Measurements from ENCODE around the gene CDC25A. TPM values are rescaled to one million over a fixed set of nuclear protein-coding genes. Genes with fewer than 3 reads are reported as not detected.
"Not testable (repeated sequence)": the region's sequence is repeated elsewhere in the genome, so short reads cannot be mapped to it uniquely, and the experiment has no call there.

Gene CDC25A
- total RNA-seq, 2 donors from 2014 or later: 2.5 TPM; not detected in 1

DNA sequence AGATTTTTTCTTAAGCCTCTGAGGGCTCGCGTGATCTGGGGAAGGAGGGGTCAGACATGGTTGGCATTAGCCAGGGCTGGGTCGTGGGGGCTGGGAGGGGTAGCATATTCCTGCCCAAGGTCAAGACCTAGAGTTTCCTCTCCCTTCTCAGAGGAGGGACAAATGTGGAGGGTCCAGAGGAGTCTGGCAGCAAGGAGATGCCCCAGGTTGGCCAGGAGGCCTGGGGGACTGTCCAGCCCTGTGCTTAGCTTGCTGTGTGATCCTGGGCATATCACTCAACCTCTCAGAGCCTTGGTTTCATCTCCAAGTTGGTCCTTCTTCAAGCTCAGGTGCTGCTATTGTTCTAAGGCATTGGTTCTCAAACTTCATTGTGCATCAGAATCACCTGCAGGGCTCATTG is 26.0 kb upstream of the CDC25A start:
- no peak overlapping the region for H3K27ac ChIP-seq
- H3K4me3 ChIP-seq: no peak overlapping the region
- no peak for TF ChIP-seq CTCF (IDR thresholded peaks at IDR 0.05)
- no peak for DNase-seq (ENCODE audit: low spot score)
- no peaks in the 10 kb centered on the region for H3K36me3 ChIP-seq
- H3K27me3 ChIP-seq (replicated peaks; ENCODE audit: insufficient read depth): no peaks in the 10 kb centered on the region
- peaks cover 19 to 21% of the 10 kb centered on the region in 2 donors for H3K4me1 ChIP-seq (ENCODE audit: control insufficient read depth in 1 of 2, low read depth in 2 of 2)
- no peak for ATAC-seq (ENCODE audit: insufficient number of reproducible peaks, low FRiP score, low read depth)
- no peaks in the 10 kb centered on the region for H3K9me3 ChIP-seq

- not testable (repeated sequence) for DNase-seq (ENCODE audit: low spot score); H3K4me3 ChIP-seq; H3K27me3 ChIP-seq (replicated peaks; ENCODE audit: insufficient read depth); H3K27ac ChIP-seq; H3K36me3 ChIP-seq; ATAC-seq (ENCODE audit: insufficient number of reproducible peaks, low FRiP score, low read depth); H3K9me3 ChIP-seq
- peaks cover 19 to 21% of the 10 kb centered on the region in 2 donors for H3K4me1 ChIP-seq (ENCODE audit: control insufficient read depth in 1 of 2, low read depth in 2 of 2)
These were observed 23.6 kb upstream of the CDC25A start for GRCh38 chr3:48211776-48212175.

- not testable (repeated sequence) for H3K27me3 ChIP-seq (replicated peaks; ENCODE audit: insufficient read depth); ATAC-seq (ENCODE audit: insufficient number of reproducible peaks, low FRiP score, low read depth); H3K4me3 ChIP-seq
These were observed 22.3 kb upstream of the CDC25A start for GRCh38 chr3:48210534-48210933.

GRCh38 chr3:48209445-48209844 is 21.2 kb upstream of the CDC25A start:
- TF ChIP-seq CTCF (IDR thresholded peaks at IDR 0.05): no peak
- Histone ChIP-seq H3K4me3 (no peak overlapping the region), H3K36me3 (no peaks in the 10 kb centered on the region), H3K9me3 (no peaks in the 10 kb centered on the region), H3K4me1 (ENCODE audit: control insufficient read depth in 1 of 2, low read depth in 2 of 2) (no peaks in the 10 kb centered on the region), H3K27ac (no peak overlapping the region), H3K27me3 (replicated peaks; ENCODE audit: insufficient read depth) (no peaks in the 10 kb centered on the region)
- ATAC-seq (ENCODE audit: insufficient number of reproducible peaks, low FRiP score, low read depth) (no peak), DNase-seq (ENCODE audit: low spot score) (no peak)

More at GRCh38 chr3:48210534-48210933, 22.3 kb upstream of the CDC25A start:
- DNase-seq (ENCODE audit: low spot score); H3K36me3 ChIP-seq; H3K4me1 ChIP-seq (ENCODE audit: control insufficient read depth in 1 of 2, low read depth in 2 of 2); H3K27ac ChIP-seq; H3K9me3 ChIP-seq: not testable (repeated sequence)

- H3K4me1 ChIP-seq (ENCODE audit: control insufficient read depth in 1 of 2, low read depth in 2 of 2): no peaks in the 10 kb centered on the region
- H3K4me3 ChIP-seq: no peak overlapping the region
- no peak overlapping the region for H3K27ac ChIP-seq
- DNase-seq (ENCODE audit: low spot score) (no peak), ATAC-seq (ENCODE audit: insufficient number of reproducible peaks, low FRiP score, low read depth) (no peak)
- H3K36me3 ChIP-seq: no peaks in the 10 kb centered on the region
- no peaks in the 10 kb centered on the region for H3K27me3 ChIP-seq (replicated peaks; ENCODE audit: insufficient read depth)
- no peaks in the 10 kb centered on the region for H3K9me3 ChIP-seq
- TF ChIP-seq CTCF (IDR thresholded peaks at IDR 0.05): no peak
These were observed 19.9 kb upstream of the CDC25A start for GRCh38 chr3:48208076-48208475.

GRCh38 chr3:48202632-48203031 is 14.4 kb upstream of the CDC25A start:
- Histone ChIP-seq H3K9me3 (no peaks in the 10 kb centered on the region), H3K4me3 (no peak overlapping the region), H3K36me3 (no peaks in the 10 kb centered on the region), H3K27ac (no peak overlapping the region), H3K4me1 (ENCODE audit: control insufficient read depth in 1 of 2, low read depth in 2 of 2) (no peaks in the 10 kb centered on the region), H3K27me3 (replicated peaks; ENCODE audit: insufficient read depth) (no peaks in the 10 kb centered on the region)
- no peak for DNase-seq (ENCODE audit: low spot score)
- ATAC-seq (ENCODE audit: insufficient number of reproducible peaks, low FRiP score, low read depth): no peak
- no peak for TF ChIP-seq CTCF (IDR thresholded peaks at IDR 0.05)
